ENCODE measurements around the gene VAV3. TPM values are rescaled to one million over a fixed set of nuclear protein-coding genes. Genes with fewer than 3 reads are reported as not detected.

VAV3 gene
- total RNA-seq, 1 donor from 2014 or later: 29.1 TPM

GRCh38 chr1:107541412-107541811 lies 423.6 kb downstream of the VAV3 start:
- intact Hi-C loops (cut with micrococcal nuclease): no loop called here
- no peak for TF ChIP-seq CTCF (IDR thresholded peaks at IDR 0.05)

DNA sequence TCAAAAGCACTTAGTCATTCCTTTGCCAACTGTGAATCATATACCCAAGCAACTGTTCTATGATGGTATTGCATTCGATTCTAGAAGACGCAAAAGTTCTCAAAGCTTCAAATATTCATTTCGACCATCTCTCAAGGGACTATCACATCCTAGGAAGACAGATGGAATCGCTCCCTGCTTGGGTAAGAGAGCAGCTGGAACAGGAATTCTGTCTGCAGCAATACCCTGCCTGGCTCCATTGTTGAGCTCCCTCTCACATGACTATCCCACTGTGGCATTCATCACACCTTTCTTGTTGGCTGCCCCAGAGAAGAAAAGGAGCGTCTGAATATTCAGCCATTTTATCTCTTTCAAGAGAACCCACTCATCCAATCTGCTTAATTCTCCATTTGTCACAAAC lies 426.5 kb downstream of the VAV3 start:
- no peak for TF ChIP-seq CTCF (IDR thresholded peaks at IDR 0.05)
- no peaks in the 10 kb centered on the region for H3K36me3 Mint-ChIP-seq (ENCODE audit: low read depth)
- intact Hi-C loops (cut with micrococcal nuclease): no loop called here
- ChIA-PET POLR2A (no interaction called here), CTCF (interaction anchor here (1.6 kb wide), 1 partner anchor 9 kb away, joined by 5 read pairs; no protein-coding TSS in a partner anchor)
- ATAC-seq (ENCODE audit: low read depth) (no peak), DNase-seq (no peak)
- no peaks in the 10 kb centered on the region for H3K4me1 Mint-ChIP-seq
- no peak overlapping the region for H3K4me3 Mint-ChIP-seq
- H3K27ac Mint-ChIP-seq: no peak overlapping the region
- no peaks in the 10 kb centered on the region for H3K27me3 Mint-ChIP-seq
- H3K9me3 Mint-ChIP-seq: no peaks in the 10 kb centered on the region

More at GRCh38 chr1:107541412-107541811, 423.6 kb downstream of the VAV3 start:
- DNase-seq: no peak
- Mint-ChIP-seq H3K36me3 (ENCODE audit: low read depth) (no peaks in the 10 kb centered on the region), H3K4me3 (no peak overlapping the region), H3K4me1 (no peaks in the 10 kb centered on the region), H3K9me3 (no peaks in the 10 kb centered on the region), H3K27ac (no peak overlapping the region), H3K27me3 (no peaks in the 10 kb centered on the region)
- no peak for ATAC-seq (ENCODE audit: low read depth)
- ChIA-PET CTCF (interaction anchor here (1.9 kb wide), 1 partner anchor 12 kb away, joined by 6 read pairs; no protein-coding TSS in a partner anchor), POLR2A (no interaction called here)

DNA sequence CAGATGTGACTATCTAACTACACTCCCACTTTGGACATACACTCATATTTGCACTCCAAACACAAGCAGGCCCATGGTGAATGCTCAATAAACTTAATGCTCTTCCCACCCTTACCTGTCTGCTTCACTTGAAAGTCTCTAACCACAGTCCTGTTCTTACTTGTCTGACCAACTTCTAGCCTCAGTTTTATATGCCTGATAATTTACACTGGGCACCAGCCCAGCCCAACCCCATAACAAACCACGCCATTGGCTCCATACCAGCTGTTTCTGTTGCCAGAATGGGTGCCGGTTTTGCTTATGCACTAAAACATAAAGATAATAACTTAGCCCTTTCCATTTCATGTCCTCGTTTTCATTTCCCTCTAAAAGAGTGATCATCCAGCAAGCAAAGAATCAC lies 428.7 kb downstream of the VAV3 start:
- Mint-ChIP-seq H3K4me3 (no peak overlapping the region), H3K27me3 (no peaks in the 10 kb centered on the region), H3K36me3 (ENCODE audit: low read depth) (no peaks in the 10 kb centered on the region), H3K9me3 (no peaks in the 10 kb centered on the region), H3K27ac (no peak overlapping the region), H3K4me1 (no peaks in the 10 kb centered on the region)
- no peak for DNase-seq
- no peak for TF ChIP-seq CTCF (IDR thresholded peaks at IDR 0.05)
- intact Hi-C loops (cut with micrococcal nuclease): no loop called here
- POLR2A ChIA-PET: no interaction called here
- ATAC-seq (ENCODE audit: low read depth): no peak
- CTCF ChIA-PET: no interaction called here

GRCh38 chr1:107535091-107535490 lies 429.9 kb downstream of the VAV3 start:
- no peaks in the 10 kb centered on the region for H3K36me3 Mint-ChIP-seq (ENCODE audit: low read depth)
- H3K27me3 Mint-ChIP-seq: no peaks in the 10 kb centered on the region
- CTCF ChIA-PET: no interaction called here
- no peak for TF ChIP-seq CTCF (IDR thresholded peaks at IDR 0.05)
- no peaks in the 10 kb centered on the region for H3K4me1 Mint-ChIP-seq
- POLR2A ChIA-PET: no interaction called here
- H3K9me3 Mint-ChIP-seq: no peaks in the 10 kb centered on the region
- intact Hi-C loops (cut with micrococcal nuclease): no loop called here
- no peak overlapping the region for H3K4me3 Mint-ChIP-seq
- no peak overlapping the region for H3K27ac Mint-ChIP-seq
- ATAC-seq (ENCODE audit: low read depth) (no peak), DNase-seq (no peak)

- TF ChIP-seq CTCF (IDR thresholded peaks at IDR 0.05): no peak
- ATAC-seq (ENCODE audit: low read depth) (no peak), DNase-seq (no peak)
- Mint-ChIP-seq H3K4me3 (no peak overlapping the region), H3K36me3 (ENCODE audit: low read depth) (no peaks in the 10 kb centered on the region), H3K9me3 (no peaks in the 10 kb centered on the region), H3K27ac (no peak overlapping the region), H3K4me1 (no peaks in the 10 kb centered on the region), H3K27me3 (no peaks in the 10 kb centered on the region)
- ChIA-PET CTCF (no interaction called here), POLR2A (no interaction called here)
- intact Hi-C loops (cut with micrococcal nuclease): no loop called here
These were observed 430.3 kb downstream of the VAV3 start for GRCh38 chr1:107534632-107535031.

Data from activated B cell treated with CpG ODN at 0.5 μM for 24 hours (primary cell).